A549 (cell line): Measurements from ENCODE around the gene TOMM6. TPM values are rescaled to one million over a fixed set of nuclear protein-coding genes. Genes with fewer than 3 reads are reported as not detected.

Experiments
- ATAC-seq, 2 experiments: fragments of 200-7000 bp in 1 of 2; fragments of >200 bp in 1 of 2; cut with Nextera tagmentation in 1 of 2; cut with Tn5 transposase in 1 of 2; 3 replicates each; pipeline versions ENCODE4 v1.8.0 to v1.9.1; 2018 to 2020; ENCODE audit warnings: mild to moderate bottlenecking in 1 of 2, moderate library complexity in 1 of 2
- CTCF ChIA-PET: fragments of 300-600 bp; sonication (Branson Sonifier 250); formaldehyde crosslinking; extraction: SDS; loops from one replicate; lab custom pipeline; 2021; ENCODE audit warnings: antibody characterized with exemption, inconsistent platforms; lab: Yijun Ruan, JAX
- POLR2A ChIA-PET: fragments of 350-600 bp; formaldehyde crosslinking; extraction: SDS; loops from one replicate; lab custom pipeline; 2021; ENCODE audit warnings: antibody characterized with exemption, inconsistent platforms; lab: Yijun Ruan, JAX
- DNase-seq, 2 experiments: peaks; one replicate each; pipeline versions ENCODE4 v3.0.0 to v3.0.0-alpha.2; 2011 to 2016; ENCODE audit warnings: low read depth in 1 of 2, low spot score in 1 of 2
- FAIRE-seq: peaks from 2 replicates; lab custom pipeline; 2011; peaks lifted over from hg19 to GRCh38; lab: Jason Lieb, UNC
- H3K27ac ChIP-seq, 2 experiments: fragments of >200 bp; sonication (Bioruptor Twin); formaldehyde crosslinking; 3 replicates each; pipeline ENCODE4 v1.5.1; 2016 to 2017
- H3K4me1 ChIP-seq: fragments of >200 bp; sonication (Bioruptor Twin); formaldehyde crosslinking; 3 replicates; pipeline ENCODE4 v1.6.1; 2016
- H3K4me2 ChIP-seq: fragments of >200 bp; sonication (Bioruptor Twin); formaldehyde crosslinking; 3 replicates; pipeline ENCODE4 v1.6.1; 2016
- H3K4me3 ChIP-seq: fragments of >200 bp; sonication (Bioruptor Twin); formaldehyde crosslinking; 3 replicates; pipeline ENCODE4 v1.5.1; 2016
- H3K9me3 ChIP-seq: fragments of >200 bp; sonication (Bioruptor Twin); formaldehyde crosslinking; 3 replicates; pipeline ENCODE4 v1.6.1; 2016
- BHLHE40 ChIP-seq: IDR thresholded peaks from 2 replicates; pipeline ENCODE4 v1.6.1; 2012; ENCODE audit warnings: low read depth, low read length, inconsistent platforms
- CEBPB ChIP-seq, 2 experiments: fragments of >200 bp in 1 of 2; sonication (Bioruptor Twin) in 1 of 2; formaldehyde crosslinking in 1 of 2; IDR thresholded peaks; 2 replicates each; pipeline ENCODE4 v1.6.1; 2012 to 2016
- CHD4 ChIP-seq: fragments of 200-600 bp; sonication (generic); IDR thresholded peaks from 2 replicates; pipeline ENCODE4 v1.6.1; 2016; ENCODE audit warnings: antibody characterized with exemption, mild to moderate bottlenecking, borderline replicate concordance
- EHF ChIP-seq: fragments of 250-450 bp; sonication (Bioruptor Pico); IDR thresholded peaks from 2 replicates; pipeline ENCODE4 v1.5.0; 2020; ENCODE audit warnings: mild to moderate bottlenecking
- EP300 ChIP-seq, 2 experiments: fragments of >200 bp; sonication (Bioruptor Twin); formaldehyde crosslinking; IDR thresholded peaks; 2 replicates in 1 of 2; 3 replicates in 1 of 2; pipeline ENCODE4 v1.6.1; 2016 to 2017
- FOSL2 ChIP-seq, 2 experiments: fragments of 450-650 bp in 1 of 2; fragments of >200 bp in 1 of 2; sonication (Bioruptor Twin) in 1 of 2; formaldehyde crosslinking; IDR thresholded peaks; 2 replicates each; pipeline versions ENCODE4 v1.5.0 to v1.6.1; 2016 to 2020; ENCODE audit warnings: mild to moderate bottlenecking in 1 of 2, moderate library complexity in 1 of 2
- HDAC2 ChIP-seq: fragments of 200-600 bp; sonication (generic); IDR thresholded peaks from 2 replicates; pipeline ENCODE4 v1.6.1; 2016
- HEYL ChIP-seq: fragments of 250-450 bp; sonication (Bioruptor Pico); IDR thresholded peaks from 2 replicates; pipeline ENCODE4 v1.8.0; 2021; ENCODE audit warnings: mild to moderate bottlenecking, moderate library complexity
- JUNB ChIP-seq: fragments of >200 bp; sonication (Bioruptor Twin); formaldehyde crosslinking; IDR thresholded peaks from 2 replicates; pipeline ENCODE4 v1.6.1; 2016
- MAFK ChIP-seq: fragments of 450-650 bp; IDR thresholded peaks from 2 replicates; pipeline ENCODE4 v1.6.1; 2014; ENCODE audit not compliant: partially characterized antibody
- NFE2L2 ChIP-seq: fragments of 150-350 bp; conservative IDR thresholded peaks from 2 replicates; pipeline ENCODE4 v1.6.1; 2014; ENCODE audit warnings: low read length
- PHF8 ChIP-seq: fragments of 200-600 bp; sonication (generic); IDR thresholded peaks from 2 replicates; pipeline ENCODE4 v1.6.1; 2016; ENCODE audit warnings: low read depth, mild to moderate bottlenecking, antibody characterized with exemption, moderate library complexity, borderline replicate concordance
- RFX5 ChIP-seq: fragments of 450-650 bp; IDR thresholded peaks from 2 replicates; pipeline ENCODE4 v1.7.1; 2014; ENCODE audit warnings: antibody characterized with exemption, mild to moderate bottlenecking, moderate library complexity
- SMC3 ChIP-seq: fragments of >200 bp; sonication (Bioruptor Twin); formaldehyde crosslinking; IDR thresholded peaks from 3 replicates; pipeline ENCODE4 v1.6.1; 2018; ENCODE audit warnings: inconsistent platforms
- ZC3H11A ChIP-seq: fragments of 450-650 bp; IDR thresholded peaks from 2 replicates; pipeline ENCODE4 v1.6.1; 2014; ENCODE audit warnings: antibody characterized with exemption, mild to moderate bottlenecking
- WGBS: methylation state at CpG from one replicate; pipeline ENCODE4 v1.1.6; 2017; ENCODE audit errors: missing lambda C conversion rate; 5-methylcytosine and 5-hydroxymethylcytosine counted together
- polyA plus RNA-seq, 4 experiments: library from polyadenylated mRNA; depleted of rRNA in 3 of 4; stranded (reverse); fragments of >200 nt; fragmentation: RNase III in 1 of 4; extraction: RNeasy Plus Mini Kit Qiagen cat#74134 plus additional on column Dnase treatment in 1 of 4; gene quantifications; 2 replicates in 3 of 4; 3 replicates in 1 of 4; pipeline ENCODE4 v1.2.3, GENCODE V29; 2011 to 2017
- TF ChIP-seq, protein P1 (sequence below): fragments of 200-600 bp; sonication (generic); IDR thresholded peaks from 2 replicates; pipeline ENCODE4 v1.6.1; 2016; ENCODE audit warnings: antibody characterized with exemption, mild to moderate bottlenecking, moderate library complexity
- TF ChIP-seq, protein P2 (sequence below): fragments of >200 bp; sonication (Bioruptor Twin); formaldehyde crosslinking; IDR thresholded peaks from 3 replicates; pipeline ENCODE4 v1.5.1; 2016
- TF ChIP-seq, protein P3 (sequence below): fragments of 150-350 bp; IDR thresholded peaks from 2 replicates; pipeline ENCODE4 v1.6.1; 2014; ENCODE audit warnings: low read depth, mild to moderate bottlenecking, low read length

Gene TOMM6
- polyA plus RNA-seq, 2 of the 4 experiments (the other 2 are of a cell fraction), result 217 to 254 TPM

DNA sequence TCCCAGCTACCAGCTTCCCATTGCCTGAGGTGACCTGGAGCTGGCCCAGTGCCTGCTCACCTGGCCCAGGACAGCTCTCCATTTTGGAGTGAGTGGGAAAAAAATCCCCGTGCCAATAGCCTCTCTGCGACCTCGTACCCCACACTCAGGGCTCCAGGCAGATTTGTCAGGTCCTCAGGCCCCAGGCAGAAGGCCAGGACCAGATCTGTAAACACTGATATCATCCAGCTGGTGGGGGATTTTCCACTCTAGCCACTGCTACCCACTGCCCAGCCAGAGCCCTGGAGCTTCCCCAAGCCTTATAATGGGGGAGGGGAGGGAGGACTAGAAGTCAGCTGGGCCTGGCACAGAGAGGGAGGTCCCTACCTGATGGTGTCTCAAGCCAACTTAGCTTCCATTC lies 39.0 kb upstream of the TOMM6 start:
- Histone ChIP-seq H3K4me3 (no peak overlapping the region), H3K9me3 (no peaks in the 10 kb centered on the region), H3K4me1 (no peaks in the 10 kb centered on the region), H3K27ac (no peak overlapping the region; a peak in 1 of 6 replicates)
- WGBS, result 82% methylated on average over 3 of the region's 3 CpGs
- POLR2A ChIA-PET, result no interaction called here
- FAIRE-seq, result no peak
- CTCF ChIA-PET, result interaction anchor here (0.7 to 2.6 kb wide), 4 partner anchors 9 to 27 kb away, joined by 3 to 9 read pairs (median 6); partner anchors contain the start of gene TFEB
- no peak for TF ChIP-seq BHLHE40
- no peak for TF ChIP-seq CEBPB (IDR thresholded peaks at IDR 0.05)
- no peak for TF ChIP-seq EHF
- TF ChIP-seq ZC3H11A, result no peak
- TF ChIP-seq, protein P1, sequence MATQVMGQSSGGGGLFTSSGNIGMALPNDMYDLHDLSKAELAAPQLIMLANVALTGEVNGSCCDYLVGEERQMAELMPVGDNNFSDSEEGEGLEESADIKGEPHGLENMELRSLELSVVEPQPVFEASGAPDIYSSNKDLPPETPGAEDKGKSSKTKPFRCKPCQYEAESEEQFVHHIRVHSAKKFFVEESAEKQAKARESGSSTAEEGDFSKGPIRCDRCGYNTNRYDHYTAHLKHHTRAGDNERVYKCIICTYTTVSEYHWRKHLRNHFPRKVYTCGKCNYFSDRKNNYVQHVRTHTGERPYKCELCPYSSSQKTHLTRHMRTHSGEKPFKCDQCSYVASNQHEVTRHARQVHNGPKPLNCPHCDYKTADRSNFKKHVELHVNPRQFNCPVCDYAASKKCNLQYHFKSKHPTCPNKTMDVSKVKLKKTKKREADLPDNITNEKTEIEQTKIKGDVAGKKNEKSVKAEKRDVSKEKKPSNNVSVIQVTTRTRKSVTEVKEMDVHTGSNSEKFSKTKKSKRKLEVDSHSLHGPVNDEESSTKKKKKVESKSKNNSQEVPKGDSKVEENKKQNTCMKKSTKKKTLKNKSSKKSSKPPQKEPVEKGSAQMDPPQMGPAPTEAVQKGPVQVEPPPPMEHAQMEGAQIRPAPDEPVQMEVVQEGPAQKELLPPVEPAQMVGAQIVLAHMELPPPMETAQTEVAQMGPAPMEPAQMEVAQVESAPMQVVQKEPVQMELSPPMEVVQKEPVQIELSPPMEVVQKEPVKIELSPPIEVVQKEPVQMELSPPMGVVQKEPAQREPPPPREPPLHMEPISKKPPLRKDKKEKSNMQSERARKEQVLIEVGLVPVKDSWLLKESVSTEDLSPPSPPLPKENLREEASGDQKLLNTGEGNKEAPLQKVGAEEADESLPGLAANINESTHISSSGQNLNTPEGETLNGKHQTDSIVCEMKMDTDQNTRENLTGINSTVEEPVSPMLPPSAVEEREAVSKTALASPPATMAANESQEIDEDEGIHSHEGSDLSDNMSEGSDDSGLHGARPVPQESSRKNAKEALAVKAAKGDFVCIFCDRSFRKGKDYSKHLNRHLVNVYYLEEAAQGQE, result no peak
- TF ChIP-seq HEYL (CRISPR knock-in tag), result no peak
- no peak for TF ChIP-seq PHF8
- no peak for TF ChIP-seq SMC3
- TF ChIP-seq, protein P2, sequence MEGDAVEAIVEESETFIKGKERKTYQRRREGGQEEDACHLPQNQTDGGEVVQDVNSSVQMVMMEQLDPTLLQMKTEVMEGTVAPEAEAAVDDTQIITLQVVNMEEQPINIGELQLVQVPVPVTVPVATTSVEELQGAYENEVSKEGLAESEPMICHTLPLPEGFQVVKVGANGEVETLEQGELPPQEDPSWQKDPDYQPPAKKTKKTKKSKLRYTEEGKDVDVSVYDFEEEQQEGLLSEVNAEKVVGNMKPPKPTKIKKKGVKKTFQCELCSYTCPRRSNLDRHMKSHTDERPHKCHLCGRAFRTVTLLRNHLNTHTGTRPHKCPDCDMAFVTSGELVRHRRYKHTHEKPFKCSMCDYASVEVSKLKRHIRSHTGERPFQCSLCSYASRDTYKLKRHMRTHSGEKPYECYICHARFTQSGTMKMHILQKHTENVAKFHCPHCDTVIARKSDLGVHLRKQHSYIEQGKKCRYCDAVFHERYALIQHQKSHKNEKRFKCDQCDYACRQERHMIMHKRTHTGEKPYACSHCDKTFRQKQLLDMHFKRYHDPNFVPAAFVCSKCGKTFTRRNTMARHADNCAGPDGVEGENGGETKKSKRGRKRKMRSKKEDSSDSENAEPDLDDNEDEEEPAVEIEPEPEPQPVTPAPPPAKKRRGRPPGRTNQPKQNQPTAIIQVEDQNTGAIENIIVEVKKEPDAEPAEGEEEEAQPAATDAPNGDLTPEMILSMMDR, result no peak
- TF ChIP-seq JUNB, result no peak
- TF ChIP-seq EP300 (IDR thresholded peaks at IDR 0.05), result no peak
- TF ChIP-seq, protein P3, sequence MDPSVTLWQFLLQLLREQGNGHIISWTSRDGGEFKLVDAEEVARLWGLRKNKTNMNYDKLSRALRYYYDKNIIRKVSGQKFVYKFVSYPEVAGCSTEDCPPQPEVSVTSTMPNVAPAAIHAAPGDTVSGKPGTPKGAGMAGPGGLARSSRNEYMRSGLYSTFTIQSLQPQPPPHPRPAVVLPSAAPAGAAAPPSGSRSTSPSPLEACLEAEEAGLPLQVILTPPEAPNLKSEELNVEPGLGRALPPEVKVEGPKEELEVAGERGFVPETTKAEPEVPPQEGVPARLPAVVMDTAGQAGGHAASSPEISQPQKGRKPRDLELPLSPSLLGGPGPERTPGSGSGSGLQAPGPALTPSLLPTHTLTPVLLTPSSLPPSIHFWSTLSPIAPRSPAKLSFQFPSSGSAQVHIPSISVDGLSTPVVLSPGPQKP, result no peak
- no peak for TF ChIP-seq FOSL2 (IDR thresholded peaks at IDR 0.05)
- no peak for TF ChIP-seq FOSL2 (CRISPR knock-in tag; IDR thresholded peaks at IDR 0.05)
- no peak for TF ChIP-seq CHD4
- TF ChIP-seq HDAC2, result no peak
- no peak for TF ChIP-seq RFX5
- no peak for TF ChIP-seq MAFK
- TF ChIP-seq NFE2L2, result no peak
- TF ChIP-seq, all 56 proteins: peak for 0
- H3K4me2 ChIP-seq, result no peak overlapping the region
- ATAC-seq (no peak), DNase-seq (no peak)

DNA sequence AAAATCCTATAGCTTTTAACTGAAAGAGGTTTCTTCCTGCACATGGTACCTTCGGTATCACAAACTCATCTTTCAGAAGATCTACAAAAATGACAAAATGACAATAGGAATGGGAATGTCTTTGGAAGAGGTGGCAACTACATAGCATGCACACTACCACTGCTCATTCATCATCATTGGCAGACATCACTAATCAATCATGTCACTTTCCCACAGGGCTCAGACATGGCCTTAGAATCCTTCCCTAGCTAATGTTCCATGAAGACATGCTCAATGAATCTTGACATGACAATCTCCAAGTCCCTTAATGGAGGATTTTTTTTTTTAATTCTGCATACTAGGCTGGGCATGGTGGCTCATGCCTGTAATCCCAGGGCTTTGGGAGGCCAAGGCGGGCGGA lies 37.1 kb upstream of the TOMM6 start:
- H3K27ac ChIP-seq, result no peak overlapping the region
- ATAC-seq (no peak), FAIRE-seq (no peak), DNase-seq (no peak)
- TF ChIP-seq HDAC2, result no peak
- TF ChIP-seq MAFK, result no peak
- no peak overlapping the region for H3K4me3 ChIP-seq
- H3K4me2 ChIP-seq, result no peak overlapping the region
- WGBS, result 63% methylated on average over 3 of the region's 3 CpGs
- CTCF ChIA-PET, result interaction anchor here (0.6 to 2.6 kb wide), 5 partner anchors 10 to 177 kb away, joined by 3 to 9 read pairs (median 3); partner anchors contain the start of gene TFEB
- no peaks in the 10 kb centered on the region for H3K9me3 ChIP-seq
- POLR2A ChIA-PET, result no interaction called here
- H3K4me1 ChIP-seq, result no peaks in the 10 kb centered on the region
